ENCODE measurements around the gene PRDX4.

- no peak for TF ChIP-seq CTCF (IDR thresholded peaks at IDR 0.05)
- TF ChIP-seq ZFX (IDR thresholded peaks at IDR 0.05; ENCODE audit: borderline replicate concordance), result no peak
These were observed 45.5 kb upstream of the PRDX4 start for GRCh38 chrX:23621621-23622265.
